Keratinocyte (primary cell): ENCODE results near the gene TMEM147. TPM values are rescaled to one million over a fixed set of nuclear protein-coding genes. Genes with fewer than 3 reads are reported as not detected.

Experiments used
- DNase-seq: peaks from one replicate; pipeline ENCODE4 v3.0.0-alpha.2; 2011; ENCODE audit warnings: low read depth, missing footprints, low spot score
- FAIRE-seq: peaks from 2 replicates; lab custom pipeline; 2011; peaks lifted over from hg19 to GRCh38; lab: Jason Lieb, UNC
- H2AFZ ChIP-seq: 2 replicates; pipeline ENCODE4 v1.6.0; 2012; ENCODE audit warnings: low read length, control low read depth, inconsistent platforms; ENCODE audit not compliant: control insufficient read depth
- H3K27ac ChIP-seq: 2 replicates; pipeline ENCODE4 v1.5.1; 2011; ENCODE audit warnings: low read length; ENCODE audit not compliant: control insufficient read depth, insufficient read depth
- H3K27me3 ChIP-seq: 3 replicates; pipeline ENCODE4 v1.6.0; 2011; ENCODE audit warnings: low read length; ENCODE audit not compliant: control insufficient read depth, insufficient read depth; ENCODE audit errors: extremely low read depth
- H3K36me3 ChIP-seq, 2 experiments: 2 replicates in 1 of 2; 3 replicates in 1 of 2; pipeline ENCODE4 v1.5.1; 2011; ENCODE audit warnings: low read length in 2 of 2, mild to moderate bottlenecking in 1 of 2; ENCODE audit not compliant: control insufficient read depth in 2 of 2, insufficient read depth in 2 of 2; ENCODE audit errors: extremely low read depth in 1 of 2
- H3K4me1 ChIP-seq: 3 replicates; pipeline ENCODE4 v1.5.1; 2011; ENCODE audit warnings: low read length; ENCODE audit not compliant: control insufficient read depth, insufficient read depth; ENCODE audit errors: extremely low read depth
- H3K4me2 ChIP-seq: 3 replicates; pipeline ENCODE4 v1.6.0; 2011; ENCODE audit warnings: low read depth, low read length; ENCODE audit not compliant: control insufficient read depth, insufficient read depth; ENCODE audit errors: extremely low read depth
- H3K4me3 ChIP-seq, 3 experiments: fragments of 200-600 bp in 1 of 3; sonication (generic) in 1 of 3; 2 replicates in 2 of 3; 3 replicates in 1 of 3; pipeline ENCODE4 v1.5.1; 2011 to 2016; ENCODE audit warnings: low read length in 3 of 3, mild to moderate bottlenecking in 3 of 3, control low read depth in 2 of 3, inconsistent platforms in 1 of 3, low read depth in 1 of 3, mixed read lengths in 1 of 3, mixed run types in 1 of 3, moderate library complexity in 1 of 3; ENCODE audit not compliant: control insufficient read depth in 2 of 3, insufficient read depth in 2 of 3; ENCODE audit errors: extremely low read depth in 1 of 3
- H3K79me2 ChIP-seq: 2 replicates; pipeline ENCODE4 v1.6.0; 2012; ENCODE audit warnings: low read length; ENCODE audit not compliant: control insufficient read depth, insufficient read depth
- H3K9ac ChIP-seq: 3 replicates; pipeline ENCODE4 v1.6.0; 2011; ENCODE audit warnings: low read length; ENCODE audit not compliant: control insufficient read depth, insufficient read depth; ENCODE audit errors: extremely low read depth
- H3K9me1 ChIP-seq: 3 replicates; pipeline ENCODE4 v1.6.0; 2011; ENCODE audit warnings: low read length; ENCODE audit not compliant: control insufficient read depth, insufficient read depth; ENCODE audit errors: extremely low read depth
- H3K9me3 ChIP-seq: 2 replicates; pipeline ENCODE4 v1.5.1; 2012; ENCODE audit warnings: low read depth, low read length; ENCODE audit not compliant: control insufficient read depth
- H4K20me1 ChIP-seq: 3 replicates; pipeline ENCODE4 v1.6.0; 2011; ENCODE audit warnings: low read length; ENCODE audit not compliant: control insufficient read depth, insufficient read depth; ENCODE audit errors: extremely low read depth
- EZH2 ChIP-seq: IDR thresholded peaks from one replicate; pipeline ENCODE4 v1.6.1; 2012; ENCODE audit warnings: inconsistent platforms, mild to moderate bottlenecking, low read length, moderate library complexity
- dilution Hi-C: fragments of 300-500 bp; cut with MboI; formaldehyde crosslinking; loops from one replicate; pipeline ENCODE4 v1.7.0; 2020; ENCODE audit warnings: low sequenced_read_pairs; ENCODE audit not compliant: extremely low pct_ligation_motif_present
- polyA plus RNA-seq, 5 experiments: library from polyadenylated mRNA; depleted of rRNA in 3 of 5; stranded (reverse) in 3 of 5; stranded (forward) in 1 of 5; unstranded in 1 of 5; fragments of >200 nt; gene quantifications; 1 replicate in 1 of 5; 2 replicates in 3 of 5; 3 replicates in 1 of 5; pipeline versions ENCODE4 v1.2.1 to v1.2.3, GENCODE V29; 2011 to 2012; ENCODE audit warnings: missing spikeins in 2 of 5, low read depth in 1 of 5, low replicate concordance in 1 of 5
- TF ChIP-seq, protein P1 (sequence below), 3 experiments: IDR thresholded peaks in 1 of 3; conservative IDR thresholded peaks in 1 of 3; optimal IDR thresholded peaks in 1 of 3; 2 replicates in 2 of 3; 3 replicates in 1 of 3; pipeline versions ENCODE3 to v1.5.1; 2011; ENCODE audit warnings: low read length in 3 of 3, mild to moderate bottlenecking in 3 of 3, moderate library complexity in 2 of 3, control low read depth in 1 of 3, inconsistent platforms in 1 of 3; ENCODE audit not compliant: insufficient read depth in 2 of 3; ENCODE audit errors: extremely low read depth in 1 of 3

Gene TMEM147
- polyA plus RNA-seq, 1 donor (not counting 4 experiments of a cell fraction or from before 2014, with no cell fraction given): 134 TPM

- H3K27ac ChIP-seq: no peak overlapping the region
- H3K9me1 ChIP-seq: no peaks in the 10 kb centered on the region
- H3K36me3 ChIP-seq: no peaks in the 10 kb centered on the region
- H3K4me1 ChIP-seq: no peaks in the 10 kb centered on the region
- no peaks in the 10 kb centered on the region for H3K27me3 ChIP-seq
- FAIRE-seq (no peak), DNase-seq (no peak)
- no peak overlapping the region for H3K4me2 ChIP-seq
- no peak overlapping the region for H3K9ac ChIP-seq
- no peaks in the 10 kb centered on the region for H3K9me3 ChIP-seq
- no peaks in the 10 kb centered on the region for H3K79me2 ChIP-seq
- H3K4me3 ChIP-seq: no peak overlapping the region
- dilution Hi-C loops: no loop called here
- H4K20me1 ChIP-seq: no peaks in the 10 kb centered on the region
- TF ChIP-seq, protein P1, sequence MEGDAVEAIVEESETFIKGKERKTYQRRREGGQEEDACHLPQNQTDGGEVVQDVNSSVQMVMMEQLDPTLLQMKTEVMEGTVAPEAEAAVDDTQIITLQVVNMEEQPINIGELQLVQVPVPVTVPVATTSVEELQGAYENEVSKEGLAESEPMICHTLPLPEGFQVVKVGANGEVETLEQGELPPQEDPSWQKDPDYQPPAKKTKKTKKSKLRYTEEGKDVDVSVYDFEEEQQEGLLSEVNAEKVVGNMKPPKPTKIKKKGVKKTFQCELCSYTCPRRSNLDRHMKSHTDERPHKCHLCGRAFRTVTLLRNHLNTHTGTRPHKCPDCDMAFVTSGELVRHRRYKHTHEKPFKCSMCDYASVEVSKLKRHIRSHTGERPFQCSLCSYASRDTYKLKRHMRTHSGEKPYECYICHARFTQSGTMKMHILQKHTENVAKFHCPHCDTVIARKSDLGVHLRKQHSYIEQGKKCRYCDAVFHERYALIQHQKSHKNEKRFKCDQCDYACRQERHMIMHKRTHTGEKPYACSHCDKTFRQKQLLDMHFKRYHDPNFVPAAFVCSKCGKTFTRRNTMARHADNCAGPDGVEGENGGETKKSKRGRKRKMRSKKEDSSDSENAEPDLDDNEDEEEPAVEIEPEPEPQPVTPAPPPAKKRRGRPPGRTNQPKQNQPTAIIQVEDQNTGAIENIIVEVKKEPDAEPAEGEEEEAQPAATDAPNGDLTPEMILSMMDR (optimal IDR thresholded peaks at IDR 0.05 in 1 of 3, IDR thresholded peaks at IDR 0.05 in 1 of 3, conservative IDR thresholded peaks at IDR 0.05 in 1 of 3; ENCODE audit: extremely low read depth in 1 of 3, insufficient read depth in 2 of 3, low read length in 3 of 3): no peak
- TF ChIP-seq EZH2: no peak
- H2AFZ ChIP-seq: no peak overlapping the region
These were observed 41.9 kb downstream of the TMEM147 start for GRCh38 chr19:35587321-35587720.

DNA sequence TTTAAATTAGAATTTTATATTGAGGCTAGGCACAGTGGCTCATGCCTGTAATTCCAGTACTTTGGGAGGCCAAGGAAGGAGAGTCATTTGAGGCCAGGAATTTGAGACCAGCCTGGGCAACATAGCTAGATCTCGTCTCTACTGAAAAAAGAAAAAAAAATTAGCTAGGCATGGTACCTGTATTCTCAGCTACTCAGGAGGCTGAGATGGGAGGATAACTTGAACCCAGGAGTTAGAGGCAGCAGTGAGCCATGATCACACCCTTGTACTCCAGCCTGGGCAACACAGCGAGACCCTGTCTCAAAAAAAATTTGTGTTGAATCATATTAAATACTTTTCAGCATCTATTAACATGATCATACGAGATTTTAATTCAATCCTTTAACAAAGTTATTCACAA is 45.4 kb downstream of the TMEM147 start:
- no peak overlapping the region for H3K27ac ChIP-seq
- H2AFZ ChIP-seq: no peak overlapping the region
- no peaks in the 10 kb centered on the region for H3K4me1 ChIP-seq
- H3K36me3 ChIP-seq: no peaks in the 10 kb centered on the region
- no peak overlapping the region for H3K4me3 ChIP-seq
- dilution Hi-C loops: no loop called here
- DNase-seq (no peak), FAIRE-seq (no peak)
- H3K9me1 ChIP-seq: no peaks in the 10 kb centered on the region
- no peaks in the 10 kb centered on the region for H4K20me1 ChIP-seq
- TF ChIP-seq, protein P1 (optimal IDR thresholded peaks at IDR 0.05 in 1 of 3, IDR thresholded peaks at IDR 0.05 in 1 of 3, conservative IDR thresholded peaks at IDR 0.05 in 1 of 3; ENCODE audit: extremely low read depth in 1 of 3, insufficient read depth in 2 of 3, low read length in 3 of 3): no peak
- no peak for TF ChIP-seq EZH2
- no peak overlapping the region for H3K9ac ChIP-seq
- no peaks in the 10 kb centered on the region for H3K9me3 ChIP-seq
- no peaks in the 10 kb centered on the region for H3K27me3 ChIP-seq
- no peaks in the 10 kb centered on the region for H3K79me2 ChIP-seq
- H3K4me2 ChIP-seq: no peak overlapping the region
